ENCODE data around the gene GGA1. TPM values are rescaled to one million over a fixed set of nuclear protein-coding genes. Genes with fewer than 3 reads are reported as not detected.

The GGA1 gene
- polyA plus RNA-seq, 1 of the 3 experiments (the other 2 are of a cell fraction): 81.1 TPM

- Histone ChIP-seq H2AFZ (ENCODE audit: low read depth) (no peak overlapping the region), H3K4me2 (no peak overlapping the region), H3K27ac (ENCODE audit: low read depth in 2 of 2, low read length in 1 of 2) (no peak overlapping the region), H3K79me2 (ENCODE audit: insufficient read depth) (no peaks in the 10 kb centered on the region), H3K9ac (no peak overlapping the region), H3K4me1 (ENCODE audit: control insufficient read depth in 1 of 2, insufficient read depth in 2 of 2, low read depth in 1 of 2, low read length in 1 of 2) (peaks cover 0 to 4% of the 10 kb centered on the region in 2 experiments; a peak in 1 of 4 replicates), H4K20me1 (ENCODE audit: insufficient read depth) (no peaks in the 10 kb centered on the region), H3K27me3 (ENCODE audit: insufficient read depth) (no peaks in the 10 kb centered on the region), H3K4me3 (ENCODE audit: low read depth in 2 of 2, low read length in 1 of 2) (no peak overlapping the region), H3K9me3 (no peaks in the 10 kb centered on the region), H3K9me2 (no peaks in the 10 kb centered on the region), H3K36me3 (replicated peaks in 1 of 2; ENCODE audit: control insufficient read depth in 1 of 2, insufficient read depth in 2 of 2, low read length in 1 of 2) (peaks cover 5 to 39% of the 10 kb centered on the region in 2 experiments), H3F3A (replicated peaks; ENCODE audit: insufficient read depth) (peaks cover 11% of the 10 kb centered on the region)
- CTCF ChIA-PET: interaction anchor here (1.0 to 34.3 kb wide), 5 partner anchors 9 to 44 kb away, joined by 4 to 898 read pairs (median 7); partner anchors contain the start of genes LGALS1, NOL12 and PDXP
- WGBS (ENCODE audit: low lambda C conversion rate): 99% methylated on average over 7 of the region's 7 CpGs
- POLR2A ChIA-PET: interaction anchor here (1.6 kb wide), 1 partner anchor 9 kb away, joined by 8 read pairs; no protein-coding TSS in a partner anchor
- TF ChIP-seq SMC3 (IDR thresholded peaks at IDR 0.05; ENCODE audit: low read depth, low read length) (no peak), POLR2AphosphoS5 (IDR thresholded peaks at IDR 0.05; ENCODE audit: low read depth, low read length) (no peak), YY1 (IDR thresholded peaks at IDR 0.05; ENCODE audit: low read depth) (no peak), CTCF (IDR thresholded peaks at IDR 0.05) (no peak), RCOR1 (IDR thresholded peaks at IDR 0.05; ENCODE audit: low read length) (no peak), FOXM1 (IDR thresholded peaks at IDR 0.05; ENCODE audit: low read depth) (no peak), FOSL2 (IDR thresholded peaks at IDR 0.05; ENCODE audit: borderline replicate concordance, low read depth) (no peak), MXI1 (IDR thresholded peaks at IDR 0.05; ENCODE audit: low read depth, low read length) (no peak), RAD21 (IDR thresholded peaks at IDR 0.05; ENCODE audit: low read length) (no peak), GABPA (IDR thresholded peaks at IDR 0.05; ENCODE audit: low read depth) (no peak), NRF1 (IDR thresholded peaks at IDR 0.05; ENCODE audit: low read depth, low read length) (no peak), PBX3 (IDR thresholded peaks at IDR 0.05) (no peak)
- no peak for DNase-seq
Observed at GRCh38 chr22:37624876-37625275, 16.2 kb downstream of the GGA1 start.

GRCh38 chr22:37625737-37626136 is 17.1 kb downstream of the GGA1 start:
- Histone ChIP-seq H3K4me2 (no peak overlapping the region), H3F3A (replicated peaks; ENCODE audit: insufficient read depth) (peaks cover 11% of the 10 kb centered on the region), H3K27ac (ENCODE audit: low read depth in 2 of 2, low read length in 1 of 2) (no peak overlapping the region), H3K9me2 (no peaks in the 10 kb centered on the region), H3K36me3 (replicated peaks in 1 of 2; ENCODE audit: control insufficient read depth in 1 of 2, insufficient read depth in 2 of 2, low read length in 1 of 2) (peaks cover 5 to 32% of the 10 kb centered on the region in 2 experiments), H3K9me3 (no peaks in the 10 kb centered on the region), H3K9ac (no peak overlapping the region), H2AFZ (ENCODE audit: low read depth) (no peak overlapping the region), H3K4me1 (ENCODE audit: control insufficient read depth in 1 of 2, insufficient read depth in 2 of 2, low read depth in 1 of 2, low read length in 1 of 2) (peaks cover 0 to 4% of the 10 kb centered on the region in 2 experiments; a peak in 1 of 4 replicates), H4K20me1 (ENCODE audit: insufficient read depth) (no peaks in the 10 kb centered on the region), H3K27me3 (ENCODE audit: insufficient read depth) (no peaks in the 10 kb centered on the region), H3K4me3 (ENCODE audit: low read depth in 2 of 2, low read length in 1 of 2) (no peak overlapping the region), H3K79me2 (ENCODE audit: insufficient read depth) (no peaks in the 10 kb centered on the region)
- 98% methylated on average over 9 of the region's 14 CpGs for WGBS (ENCODE audit: low lambda C conversion rate)
- no peak for DNase-seq
- ChIA-PET POLR2A (interaction anchor here (1.6 to 1.8 kb wide), 2 partner anchors 8 to 12 kb away, joined by 6 to 8 read pairs; no protein-coding TSS in a partner anchor), CTCF (interaction anchor here (1.0 to 34.3 kb wide), 8 partner anchors 8 to 109 kb away, joined by 3 to 898 read pairs (median 6); partner anchors contain the start of genes LGALS1, NOL12 and PDXP)
- no peak for TF ChIP-seq NRF1 (IDR thresholded peaks at IDR 0.05; ENCODE audit: low read depth, low read length)
- TF ChIP-seq USF1 (IDR thresholded peaks at IDR 0.05; ENCODE audit: borderline replicate concordance, low read depth): no peak
- no peak for TF ChIP-seq TEAD4 (IDR thresholded peaks at IDR 0.05; ENCODE audit: borderline replicate concordance, insufficient read depth)
- TF ChIP-seq ZBTB33 (IDR thresholded peaks at IDR 0.05; ENCODE audit: borderline replicate concordance, low read depth): no peak
- no peak for TF ChIP-seq YY1 (IDR thresholded peaks at IDR 0.05; ENCODE audit: low read depth)
- no peak for TF ChIP-seq REST (IDR thresholded peaks at IDR 0.05; ENCODE audit: low read depth, low read length)
- TF ChIP-seq TAF1 (IDR thresholded peaks at IDR 0.05; ENCODE audit: borderline replicate concordance, low read depth, low read length): no peak
- TF ChIP-seq FOSL2 (IDR thresholded peaks at IDR 0.05; ENCODE audit: borderline replicate concordance, low read depth): no peak
- TF ChIP-seq CHD2 (IDR thresholded peaks at IDR 0.05; ENCODE audit: low read length, partially characterized antibody): no peak
- no peak for TF ChIP-seq POLR2AphosphoS5 (IDR thresholded peaks at IDR 0.05; ENCODE audit: low read depth, low read length)
